ENCODE results near the gene GALR3. TPM values are rescaled to one million over a fixed set of nuclear protein-coding genes. Genes with fewer than 3 reads are reported as not detected.
A peak's percentile ranks its signal among the peaks of the same experiment; 100 is the strongest.
"Not testable (repeated sequence)": the region's sequence is repeated elsewhere in the genome, so short reads cannot be mapped to it uniquely, and the experiment has no call there.

GALR3 gene
- total RNA-seq, 3 donors from 2014 or later, result 0.44 TPM; not detected in 2

GRCh38 chr22:37797874-37798500 lies 25.2 kb upstream of the GALR3 start:
- TF ChIP-seq CTCF (IDR thresholded peaks at IDR 0.05), result no peak
- TF ChIP-seq POLR2AphosphoS5 (IDR thresholded peaks at IDR 0.05), result no peak
- no peak for TF ChIP-seq POLR2A (IDR thresholded peaks at IDR 0.05)
- no peak for DNase-seq (ENCODE audit: low spot score in 2 of 2)
- no peaks in the 10 kb centered on the region for H3K4me1 ChIP-seq
- no peak overlapping the region for H3K27ac ChIP-seq
- no peaks in the 10 kb centered on the region for H3K36me3 ChIP-seq
- H3K9me3 ChIP-seq, result no peaks in the 10 kb centered on the region
- intact Hi-C loops (cut with DNase I; ENCODE audit: low total_unique reads), result loop anchor here (10.0 kb wide), 1 partner anchor 143 kb away; the partner anchor contains the start of gene PDXP
- no peaks in the 10 kb centered on the region for H3K27me3 ChIP-seq
- no peak overlapping the region for H3K4me3 ChIP-seq

GRCh38 chr22:37799979-37800378 lies 23.2 kb upstream of the GALR3 start:
- H3K27ac ChIP-seq; H3K4me1 ChIP-seq; H3K9me3 ChIP-seq; H3K36me3 ChIP-seq; H3K27me3 ChIP-seq; H3K4me3 ChIP-seq; DNase-seq (ENCODE audit: low spot score in 2 of 2): not testable (repeated sequence)
- intact Hi-C loops (cut with DNase I; ENCODE audit: low total_unique reads), result loop anchor here (10.0 kb wide), 1 partner anchor 145 kb away; the partner anchor contains the start of gene PDXP

GRCh38 chr22:37801946-37802309 lies 21.3 kb upstream of the GALR3 start:
- Histone ChIP-seq H3K9me3 (no peaks in the 10 kb centered on the region), H3K36me3 (no peaks in the 10 kb centered on the region), H3K4me3 (peak overlapping the region; percentile 51 to 78 (median 62)), H3K4me1 (peaks cover 0 to 12% of the 10 kb centered on the region in 2 donors), H3K27ac (peak overlapping the region; percentile 89 to 94), H3K27me3 (no peaks in the 10 kb centered on the region)
- intact Hi-C loops (cut with DNase I; ENCODE audit: low total_unique reads), result no loop called here
- DNase-seq (ENCODE audit: low spot score in 2 of 2), result no peak
- TF ChIP-seq CTCF (IDR thresholded peaks at IDR 0.05) (no peak), POLR2A (IDR thresholded peaks at IDR 0.05) (no peak), POLR2AphosphoS5 (IDR thresholded peaks at IDR 0.05) (no peak)

- intact Hi-C loops (cut with DNase I; ENCODE audit: low total_unique reads), result no loop called here
- TF ChIP-seq POLR2A (IDR thresholded peaks at IDR 0.05) (no peak), CTCF (IDR thresholded peaks at IDR 0.05) (no peak), POLR2AphosphoS5 (IDR thresholded peaks at IDR 0.05) (peak; percentile 12 to 71 (median 41))
- no peaks in the 10 kb centered on the region for H3K9me3 ChIP-seq
- peak overlapping the region; percentile 51 to 78 (median 62) for H3K4me3 ChIP-seq
- H3K27ac ChIP-seq, result peak overlapping the region; percentile 89 to 94
- peak in 1 of 2 donors; percentile 50 for DNase-seq (ENCODE audit: low spot score in 2 of 2)
- H3K27me3 ChIP-seq, result no peaks in the 10 kb centered on the region
- H3K36me3 ChIP-seq, result no peaks in the 10 kb centered on the region
- peaks cover 0 to 12% of the 10 kb centered on the region in 2 donors for H3K4me1 ChIP-seq
These were observed 20.6 kb upstream of the GALR3 start for GRCh38 chr22:37802310-37803194.

- no peak for DNase-seq (ENCODE audit: low spot score in 2 of 2)
- Histone ChIP-seq H3K27ac (peak overlapping the region; percentile 89 to 94), H3K9me3 (no peaks in the 10 kb centered on the region), H3K4me1 (peaks cover under 1 to 12% of the 10 kb centered on the region in 2 donors), H3K4me3 (peak overlapping the region; percentile 51 to 78 (median 62)), H3K36me3 (no peaks in the 10 kb centered on the region), H3K27me3 (no peaks in the 10 kb centered on the region)
- TF ChIP-seq POLR2AphosphoS5 (IDR thresholded peaks at IDR 0.05), result no peak
- TF ChIP-seq POLR2A (IDR thresholded peaks at IDR 0.05), result no peak
- TF ChIP-seq CTCF (IDR thresholded peaks at IDR 0.05), result no peak
- intact Hi-C loops (cut with DNase I; ENCODE audit: low total_unique reads), result no loop called here
These were observed 20.0 kb upstream of the GALR3 start for GRCh38 chr22:37803195-37803638.
